ENCODE measurements around the gene AGGF1.

Gene AGGF1

GRCh38 chr5:77010243-77010642 lies 20.0 kb upstream of the AGGF1 start:
- TF ChIP-seq POLR2A (IDR thresholded peaks at IDR 0.05; ENCODE audit: low read depth, low read length) = no peak
- FAIRE-seq = no peak
- DNase-seq (ENCODE audit: insufficient read length, low spot score) = no peak

- FAIRE-seq (no peak), DNase-seq (ENCODE audit: insufficient read length, low spot score) (no peak)
- TF ChIP-seq POLR2A (IDR thresholded peaks at IDR 0.05; ENCODE audit: low read depth, low read length) = no peak
Observed at GRCh38 chr5:77011498-77011897, 18.7 kb upstream of the AGGF1 start.

GRCh38 chr5:77012601-77013000 lies 17.6 kb upstream of the AGGF1 start:
- no peak for TF ChIP-seq POLR2A (IDR thresholded peaks at IDR 0.05; ENCODE audit: low read depth, low read length)
- no peak for FAIRE-seq
- DNase-seq (ENCODE audit: insufficient read length, low spot score) = no peak

GRCh38 chr5:77015938-77016569 lies 14.2 kb upstream of the AGGF1 start:
- FAIRE-seq (peak; percentile 71), DNase-seq (ENCODE audit: insufficient read length, low spot score) (no peak)
- no peak for TF ChIP-seq POLR2A (IDR thresholded peaks at IDR 0.05; ENCODE audit: low read depth, low read length)

GRCh38 chr5:77016962-77017361 lies 13.2 kb upstream of the AGGF1 start:
- DNase-seq (ENCODE audit: insufficient read length, low spot score) (no peak), FAIRE-seq (no peak)
- TF ChIP-seq POLR2A (IDR thresholded peaks at IDR 0.05; ENCODE audit: low read depth, low read length) = no peak

GRCh38 chr5:77017668-77018067 lies 12.5 kb upstream of the AGGF1 start:
- no peak for FAIRE-seq
- no peak for TF ChIP-seq POLR2A (IDR thresholded peaks at IDR 0.05; ENCODE audit: low read depth, low read length)

GRCh38 chr5:77022511-77023417 lies 7.4 kb upstream of the AGGF1 start:
- no peak for TF ChIP-seq POLR2A (IDR thresholded peaks at IDR 0.05; ENCODE audit: low read depth, low read length)

More at GRCh38 chr5:77017668-77018067, 12.5 kb upstream of the AGGF1 start:
- no peak for DNase-seq (ENCODE audit: insufficient read length, low spot score)

GRCh38 chr5:77024490-77024889 lies 5.7 kb upstream of the AGGF1 start:
- TF ChIP-seq POLR2A (IDR thresholded peaks at IDR 0.05; ENCODE audit: low read depth, low read length) = no peak
- DNase-seq (ENCODE audit: insufficient read length, low spot score) (no peak), FAIRE-seq (no peak)

More at GRCh38 chr5:77022511-77023417, 7.4 kb upstream of the AGGF1 start:
- DNase-seq (ENCODE audit: insufficient read length, low spot score) (no peak), FAIRE-seq (no peak)

- no peak for TF ChIP-seq POLR2A (IDR thresholded peaks at IDR 0.05; ENCODE audit: low read depth, low read length)
- FAIRE-seq = no peak
- DNase-seq (ENCODE audit: insufficient read length, low spot score) = no peak
Observed at GRCh38 chr5:77028631-77029375, 1.4 kb upstream of the AGGF1 start.

GRCh38 chr5:77029376-77029885 lies 773 bp upstream of the AGGF1 start:
- no peak for TF ChIP-seq POLR2A (IDR thresholded peaks at IDR 0.05; ENCODE audit: low read depth, low read length)
- DNase-seq (ENCODE audit: insufficient read length, low spot score) (no peak), FAIRE-seq (no peak)

- no peak for TF ChIP-seq POLR2A (IDR thresholded peaks at IDR 0.05; ENCODE audit: low read depth, low read length)
- no peak for DNase-seq (ENCODE audit: insufficient read length, low spot score)
- no peak for FAIRE-seq
Observed at GRCh38 chr5:77031891-77032290, 1.7 kb downstream of the AGGF1 start.

- FAIRE-seq (no peak), DNase-seq (ENCODE audit: insufficient read length, low spot score) (no peak)
- no peak for TF ChIP-seq POLR2A (IDR thresholded peaks at IDR 0.05; ENCODE audit: low read depth, low read length)
Observed at GRCh38 chr5:77032635-77033034, 2.4 kb downstream of the AGGF1 start.

GRCh38 chr5:77033338-77033737 lies 3.1 kb downstream of the AGGF1 start:
- DNase-seq (ENCODE audit: insufficient read length, low spot score) (no peak), FAIRE-seq (no peak)
- TF ChIP-seq POLR2A (IDR thresholded peaks at IDR 0.05; ENCODE audit: low read depth, low read length) = no peak

- TF ChIP-seq POLR2A (IDR thresholded peaks at IDR 0.05; ENCODE audit: low read depth, low read length) = no peak
- FAIRE-seq (no peak), DNase-seq (ENCODE audit: insufficient read length, low spot score) (no peak)
Observed at GRCh38 chr5:77035950-77036349, 5.7 kb downstream of the AGGF1 start.
